Neuronal stem cell (in vitro differentiated cells): Measurements from ENCODE around the gene PPOX.

Source experiments
- DNase-seq: peaks from one replicate; pipeline ENCODE4 v3.0.0-alpha.2; 2013; ENCODE audit warnings: low spot score
- H2AFZ ChIP-seq: one replicate; pipeline ENCODE4 v1.6.1; 2013; ENCODE audit warnings: mild to moderate bottlenecking, low read length, inconsistent platforms
- H2AK5ac ChIP-seq: 2 replicates; pipeline ENCODE4 v1.6.1; 2013; ENCODE audit warnings: low read depth, mild to moderate bottlenecking, inconsistent platforms, low read length, moderate library complexity, mixed read lengths
- H2BK120ac ChIP-seq: 2 replicates; pipeline ENCODE4 v1.6.1; 2013; ENCODE audit warnings: low read depth, mild to moderate bottlenecking, inconsistent platforms, low read length, moderate library complexity, mixed read lengths
- H2BK12ac ChIP-seq: one replicate; pipeline ENCODE4 v1.6.1; 2013; ENCODE audit warnings: low read length, inconsistent platforms
- H2BK15ac ChIP-seq: 2 replicates; pipeline ENCODE4 v1.6.1; 2013; ENCODE audit warnings: mild to moderate bottlenecking, low read length, inconsistent platforms, mixed read lengths
- H2BK5ac ChIP-seq: one replicate; pipeline ENCODE4 v1.6.1; 2013; ENCODE audit warnings: inconsistent platforms, mild to moderate bottlenecking, low read length, moderate library complexity
- H3K14ac ChIP-seq: one replicate; pipeline ENCODE4 v1.6.1; 2013; ENCODE audit warnings: low read length, inconsistent platforms
- H3K18ac ChIP-seq: 2 replicates; pipeline ENCODE4 v1.6.1; 2013; ENCODE audit warnings: low read length, inconsistent platforms
- H3K23ac ChIP-seq: 2 replicates; pipeline ENCODE4 v1.6.1; 2013; ENCODE audit warnings: low read depth, mild to moderate bottlenecking, mixed read lengths, low read length, inconsistent platforms; ENCODE audit not compliant: poor library complexity
- H3K27ac ChIP-seq: replicated peaks from 3 replicates; pipeline ENCODE4 v1.5.1; 2013; ENCODE audit warnings: low read length, inconsistent platforms
- H3K27me3 ChIP-seq, 3 experiments: 2 replicates each; pipeline ENCODE4 v1.6.1; 2013; ENCODE audit warnings: low read length in 3 of 3, mild to moderate bottlenecking in 2 of 3, inconsistent platforms in 1 of 3, low read depth in 1 of 3, mixed read lengths in 1 of 3, moderate library complexity in 1 of 3; ENCODE audit not compliant: control insufficient read depth in 3 of 3, insufficient read depth in 3 of 3
- H3K36me3 ChIP-seq, 2 donors: replicated peaks in 1 of 2; 2 replicates each; pipeline ENCODE4 v1.6.1; 2013; ENCODE audit warnings: low read length in 2 of 2; ENCODE audit not compliant: control insufficient read depth in 2 of 2, insufficient read depth in 2 of 2
- H3K4ac ChIP-seq: 2 replicates; pipeline ENCODE4 v1.6.1; 2013; ENCODE audit warnings: inconsistent platforms, mild to moderate bottlenecking, low read length, moderate library complexity
- H3K4me1 ChIP-seq, 2 donors: 1 replicate in 1 of 2; 2 replicates in 1 of 2; pipeline ENCODE4 v1.6.1; 2013; ENCODE audit warnings: low read length in 2 of 2, low read depth in 1 of 2; ENCODE audit not compliant: control insufficient read depth in 2 of 2, insufficient read depth in 1 of 2
- H3K4me2 ChIP-seq: one replicate; pipeline ENCODE4 v1.6.1; 2013; ENCODE audit warnings: mild to moderate bottlenecking, low read length, inconsistent platforms; ENCODE audit not compliant: insufficient read depth, poor library complexity, severe bottlenecking
- H3K4me3 ChIP-seq, 2 donors: 2 replicates each; pipeline ENCODE4 v1.5.1; 2013; ENCODE audit warnings: low read length in 2 of 2, mild to moderate bottlenecking in 2 of 2, inconsistent platforms in 1 of 2, moderate library complexity in 1 of 2
- H3K79me1 ChIP-seq: one replicate; pipeline ENCODE4 v1.6.1; 2013; ENCODE audit warnings: low read depth, mild to moderate bottlenecking, inconsistent platforms, low read length, moderate library complexity
- H3K9ac ChIP-seq: one replicate; pipeline ENCODE4 v1.6.1; 2013; ENCODE audit warnings: mild to moderate bottlenecking, low read depth, low read length, inconsistent platforms; ENCODE audit not compliant: poor library complexity
- H3K9me3 ChIP-seq, 2 donors: replicated peaks in 1 of 2; 2 replicates each; pipeline versions ENCODE3 to v1.6.1; 2013; ENCODE audit warnings: low read length in 2 of 2, mild to moderate bottlenecking in 2 of 2, inconsistent platforms in 1 of 2, low read depth in 1 of 2, mixed read lengths in 1 of 2, moderate library complexity in 1 of 2; ENCODE audit not compliant: control insufficient read depth in 2 of 2, insufficient read depth in 1 of 2
- H4K8ac ChIP-seq: one replicate; pipeline ENCODE4 v1.6.1; 2013; ENCODE audit warnings: low read depth, mild to moderate bottlenecking, inconsistent platforms, low read length, moderate library complexity
- H4K91ac ChIP-seq: one replicate; pipeline ENCODE4 v1.6.1; 2013; ENCODE audit warnings: low read length, low read depth, mild to moderate bottlenecking, inconsistent platforms; ENCODE audit not compliant: poor library complexity
- WGBS, 2 donors: extraction: QIAGEN DNeasy Blood & Tissue Kit; methylation state at CpG; one replicate each; pipeline ENCODE4 v1.1.7; 2013; ENCODE audit warnings: missing lambda C conversion rate in 2 of 2, mixed read lengths in 1 of 2; ENCODE audit not compliant: insufficient read length in 2 of 2, insufficient replicate concordance in 1 of 2; ENCODE audit errors: extremely low coverage in 2 of 2; 5-methylcytosine and 5-hydroxymethylcytosine counted together

Gene PPOX

GRCh38 chr1:161172349-161172748 lies 6.1 kb downstream of the PPOX start:
- Histone ChIP-seq H2BK5ac (no peak overlapping the region), H2AFZ (no peak overlapping the region), H3K4ac (no peak overlapping the region), H2BK120ac (no peak overlapping the region), H3K9me3 (no peaks in the 10 kb centered on the region), H3K23ac (no peak overlapping the region), H3K27ac (no peak overlapping the region), H3K9ac (no peak overlapping the region), H4K8ac (no peak overlapping the region), H3K4me1 (peaks cover 5 to 6% of the 10 kb centered on the region in 2 donors), H2BK15ac (no peak overlapping the region), H3K18ac (no peak overlapping the region), H4K91ac (no peak overlapping the region), H3K79me1 (peaks cover 8% of the 10 kb centered on the region), H3K4me2 (no peak overlapping the region), H3K4me3 (no peak overlapping the region), H3K36me3 (peaks cover 50 to 69% of the 10 kb centered on the region in 2 donors), H2BK12ac (no peak overlapping the region), H3K14ac (no peak overlapping the region), H3K27me3 (no peaks in the 10 kb centered on the region), H2AK5ac (no peak overlapping the region)
- no CpG with 5 or more reads among the region's 1 CpG for WGBS, 2 donors
- no peak for DNase-seq

- Histone ChIP-seq H3K4me3 (no peak overlapping the region), H3K27ac (no peak overlapping the region)
Measured at GRCh38 chr1:161172776-161173376, 6.7 kb downstream of the PPOX start.

GRCh38 chr1:161173711-161174110 lies 7.5 kb downstream of the PPOX start:
- no peak overlapping the region for H3K4me2 ChIP-seq
- H3K27me3 ChIP-seq = no peaks in the 10 kb centered on the region
- no peak overlapping the region for H2AFZ ChIP-seq
- no CpG with 5 or more reads among the region's 11 CpGs for WGBS, 2 donors
- DNase-seq = no peak
- no peak overlapping the region for H3K4ac ChIP-seq
- no peak overlapping the region for H3K4me3 ChIP-seq
- H3K14ac ChIP-seq = no peak overlapping the region
- no peak overlapping the region for H2BK5ac ChIP-seq
- no peak overlapping the region for H3K27ac ChIP-seq
- H4K91ac ChIP-seq = no peak overlapping the region
- H2BK12ac ChIP-seq = no peak overlapping the region
- no peak overlapping the region for H2BK15ac ChIP-seq
- no peaks in the 10 kb centered on the region for H3K9me3 ChIP-seq
- no peak overlapping the region for H3K23ac ChIP-seq
- no peak overlapping the region for H2AK5ac ChIP-seq
- peaks cover 6 to 10% of the 10 kb centered on the region in 2 donors for H3K4me1 ChIP-seq
- H3K36me3 ChIP-seq = peaks cover 48 to 69% of the 10 kb centered on the region in 2 donors
- H3K18ac ChIP-seq = no peak overlapping the region
- peaks cover 6% of the 10 kb centered on the region for H3K79me1 ChIP-seq
- no peak overlapping the region for H4K8ac ChIP-seq
- no peak overlapping the region for H2BK120ac ChIP-seq
- no peak overlapping the region for H3K9ac ChIP-seq

More at GRCh38 chr1:161172776-161173376, 6.7 kb downstream of the PPOX start:
- H2AFZ ChIP-seq = no peak overlapping the region
- no peak overlapping the region for H3K14ac ChIP-seq
- H4K91ac ChIP-seq = no peak overlapping the region
- no peak overlapping the region for H4K8ac ChIP-seq
- peaks cover 50 to 69% of the 10 kb centered on the region in 2 donors for H3K36me3 ChIP-seq
- H3K79me1 ChIP-seq = peaks cover 6% of the 10 kb centered on the region
- no peak overlapping the region for H3K4ac ChIP-seq
- H2BK120ac ChIP-seq = no peak overlapping the region
- H2BK12ac ChIP-seq = no peak overlapping the region
- no peaks in the 10 kb centered on the region for H3K27me3 ChIP-seq
- H2BK5ac ChIP-seq = no peak overlapping the region
- no peak overlapping the region for H2BK15ac ChIP-seq
- H3K18ac ChIP-seq = no peak overlapping the region
- H3K4me2 ChIP-seq = no peak overlapping the region
- H3K4me1 ChIP-seq = peaks cover 6 to 9% of the 10 kb centered on the region in 2 donors
- no peaks in the 10 kb centered on the region for H3K9me3 ChIP-seq
- no peak overlapping the region for H3K9ac ChIP-seq
- WGBS, 2 donors = no CpG with 5 or more reads among the region's 4 CpGs
- DNase-seq = no peak
- no peak overlapping the region for H2AK5ac ChIP-seq
- no peak overlapping the region for H3K23ac ChIP-seq

GRCh38 chr1:161174911-161175310 lies 8.7 kb downstream of the PPOX start:
- Histone ChIP-seq H2BK5ac (no peak overlapping the region), H3K4me1 (peaks cover 6 to 10% of the 10 kb centered on the region in 2 donors), H4K91ac (no peak overlapping the region), H2BK120ac (no peak overlapping the region), H3K79me1 (peaks cover 6% of the 10 kb centered on the region), H2BK15ac (no peak overlapping the region), H3K36me3 (peaks cover 41 to 58% of the 10 kb centered on the region in 2 donors), H3K9me3 (no peaks in the 10 kb centered on the region), H3K23ac (no peak overlapping the region), H3K4ac (no peak overlapping the region), H3K14ac (no peak overlapping the region), H2AFZ (no peak overlapping the region), H3K4me2 (no peak overlapping the region), H2BK12ac (no peak overlapping the region), H3K18ac (no peak overlapping the region), H3K27me3 (no peaks in the 10 kb centered on the region), H2AK5ac (no peak overlapping the region), H3K27ac (no peak overlapping the region), H3K9ac (no peak overlapping the region), H3K4me3 (no peak overlapping the region), H4K8ac (no peak overlapping the region)
- DNase-seq = no peak
- no CpG with 5 or more reads among the region's 11 CpGs for WGBS, 2 donors
